ENCODE results near the gene SPINK6. TPM values are rescaled to one million over a fixed set of nuclear protein-coding genes. Genes with fewer than 3 reads are reported as not detected.

The SPINK6 gene
- total RNA-seq, 1 donor from 2014 or later, result not detected

DNA sequence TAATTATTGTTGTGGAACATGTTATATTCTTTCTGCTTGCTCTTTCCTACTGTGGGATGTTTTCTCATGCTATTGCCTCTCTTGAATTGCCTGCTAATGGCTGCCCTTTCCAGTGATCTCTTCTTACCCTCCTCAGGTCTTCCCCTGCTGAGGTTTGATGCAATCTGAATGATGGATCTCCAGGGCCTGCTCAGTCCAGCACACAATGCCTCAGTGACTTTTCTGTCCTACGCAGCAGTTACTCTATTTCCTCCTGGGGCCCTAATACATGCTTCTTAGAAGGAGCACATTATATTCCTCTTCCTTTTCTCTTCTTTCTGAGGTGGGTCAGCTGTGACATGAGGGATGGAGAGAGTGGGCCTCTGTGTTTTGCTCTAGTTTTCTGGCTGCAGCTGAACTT is 34.6 kb upstream of the SPINK6 start, which contains the start of gene SPINK14:
SPINK14 (plus strand) TSS at position 301 of the 400 bp plus-strand sequence. CDS start 1,187 bp downstream, outside the sequence.
- H3K27me3 Mint-ChIP-seq (ENCODE audit: unreplicated experiment), result no peaks in the 10 kb centered on the region
- no peak for DNase-seq
- H3K27ac Mint-ChIP-seq (ENCODE audit: unreplicated experiment), result no peak within 1 kb of the TSS
- TF ChIP-seq, protein P1, sequence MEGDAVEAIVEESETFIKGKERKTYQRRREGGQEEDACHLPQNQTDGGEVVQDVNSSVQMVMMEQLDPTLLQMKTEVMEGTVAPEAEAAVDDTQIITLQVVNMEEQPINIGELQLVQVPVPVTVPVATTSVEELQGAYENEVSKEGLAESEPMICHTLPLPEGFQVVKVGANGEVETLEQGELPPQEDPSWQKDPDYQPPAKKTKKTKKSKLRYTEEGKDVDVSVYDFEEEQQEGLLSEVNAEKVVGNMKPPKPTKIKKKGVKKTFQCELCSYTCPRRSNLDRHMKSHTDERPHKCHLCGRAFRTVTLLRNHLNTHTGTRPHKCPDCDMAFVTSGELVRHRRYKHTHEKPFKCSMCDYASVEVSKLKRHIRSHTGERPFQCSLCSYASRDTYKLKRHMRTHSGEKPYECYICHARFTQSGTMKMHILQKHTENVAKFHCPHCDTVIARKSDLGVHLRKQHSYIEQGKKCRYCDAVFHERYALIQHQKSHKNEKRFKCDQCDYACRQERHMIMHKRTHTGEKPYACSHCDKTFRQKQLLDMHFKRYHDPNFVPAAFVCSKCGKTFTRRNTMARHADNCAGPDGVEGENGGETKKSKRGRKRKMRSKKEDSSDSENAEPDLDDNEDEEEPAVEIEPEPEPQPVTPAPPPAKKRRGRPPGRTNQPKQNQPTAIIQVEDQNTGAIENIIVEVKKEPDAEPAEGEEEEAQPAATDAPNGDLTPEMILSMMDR (IDR thresholded peaks at IDR 0.05; ENCODE audit: partially characterized antibody, unreplicated experiment), result no peak
- H3K4me1 Mint-ChIP-seq (ENCODE audit: low read depth, unreplicated experiment), result no peaks in the 10 kb centered on the region
- no peak within 1 kb of the TSS for H3K4me3 Mint-ChIP-seq (ENCODE audit: unreplicated experiment)
- no peaks in the 10 kb centered on the region for H3K36me3 Mint-ChIP-seq (ENCODE audit: unreplicated experiment)
- H3K9me3 Mint-ChIP-seq (ENCODE audit: unreplicated experiment), result no peaks in the 10 kb centered on the region

DNA sequence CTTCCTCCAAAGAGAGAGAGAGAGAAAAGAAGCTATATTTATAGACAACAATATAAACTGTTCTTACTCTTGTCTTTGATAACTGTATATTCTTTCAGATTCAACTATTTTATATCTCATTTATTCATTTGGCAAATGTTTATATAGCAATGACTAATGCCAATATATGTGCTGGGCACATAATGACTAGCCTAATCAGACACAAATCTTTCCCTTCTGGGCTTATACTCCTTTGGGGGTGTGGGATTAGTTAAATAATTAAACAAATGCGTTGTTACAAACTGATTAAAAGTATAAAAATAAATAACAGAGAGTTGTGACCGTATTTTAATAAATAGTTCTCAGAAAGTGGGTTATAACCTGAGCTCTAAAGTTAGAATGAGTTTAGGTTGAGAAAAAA is 30.5 kb upstream of the SPINK6 start:
- TF ChIP-seq, protein P1 (IDR thresholded peaks at IDR 0.05; ENCODE audit: partially characterized antibody, unreplicated experiment), result no peak
- DNase-seq, result no peak

DNA sequence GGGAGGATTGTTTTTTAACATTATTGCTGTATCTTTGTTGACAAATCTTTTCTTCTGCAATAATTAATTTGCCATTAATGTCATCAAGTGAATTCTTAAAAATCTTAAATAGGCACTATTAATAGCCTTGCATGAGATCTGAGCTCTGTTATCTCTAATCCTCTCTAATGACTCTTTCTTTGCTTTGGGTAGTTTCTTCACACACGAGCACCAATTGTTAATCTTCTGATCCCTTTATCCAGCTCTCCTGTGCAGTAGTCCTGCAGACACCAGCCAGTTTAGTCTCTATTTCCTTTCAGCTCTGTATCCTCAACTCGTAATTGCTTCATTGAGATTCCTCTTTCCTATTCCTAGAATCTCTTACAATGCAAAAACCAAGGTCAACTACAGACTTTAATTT is 26.4 kb upstream of the SPINK6 start:
- Mint-ChIP-seq H3K36me3 (ENCODE audit: unreplicated experiment) (no peaks in the 10 kb centered on the region), H3K4me3 (ENCODE audit: unreplicated experiment) (no peak overlapping the region), H3K27ac (ENCODE audit: unreplicated experiment) (no peak overlapping the region), H3K27me3 (ENCODE audit: unreplicated experiment) (no peaks in the 10 kb centered on the region), H3K9me3 (ENCODE audit: unreplicated experiment) (no peaks in the 10 kb centered on the region), H3K4me1 (ENCODE audit: low read depth, unreplicated experiment) (no peaks in the 10 kb centered on the region)
- TF ChIP-seq, protein P1 (IDR thresholded peaks at IDR 0.05; ENCODE audit: partially characterized antibody, unreplicated experiment), result no peak
- no peak for DNase-seq

More for the DNA sequence above, 30.5 kb upstream of the SPINK6 start:
- no peaks in the 10 kb centered on the region for H3K36me3 Mint-ChIP-seq (ENCODE audit: unreplicated experiment)
- H3K9me3 Mint-ChIP-seq (ENCODE audit: unreplicated experiment), result no peaks in the 10 kb centered on the region
- no peaks in the 10 kb centered on the region for H3K4me1 Mint-ChIP-seq (ENCODE audit: low read depth, unreplicated experiment)
- H3K4me3 Mint-ChIP-seq (ENCODE audit: unreplicated experiment), result no peak overlapping the region
- no peaks in the 10 kb centered on the region for H3K27me3 Mint-ChIP-seq (ENCODE audit: unreplicated experiment)
- H3K27ac Mint-ChIP-seq (ENCODE audit: unreplicated experiment), result no peak overlapping the region

DNA sequence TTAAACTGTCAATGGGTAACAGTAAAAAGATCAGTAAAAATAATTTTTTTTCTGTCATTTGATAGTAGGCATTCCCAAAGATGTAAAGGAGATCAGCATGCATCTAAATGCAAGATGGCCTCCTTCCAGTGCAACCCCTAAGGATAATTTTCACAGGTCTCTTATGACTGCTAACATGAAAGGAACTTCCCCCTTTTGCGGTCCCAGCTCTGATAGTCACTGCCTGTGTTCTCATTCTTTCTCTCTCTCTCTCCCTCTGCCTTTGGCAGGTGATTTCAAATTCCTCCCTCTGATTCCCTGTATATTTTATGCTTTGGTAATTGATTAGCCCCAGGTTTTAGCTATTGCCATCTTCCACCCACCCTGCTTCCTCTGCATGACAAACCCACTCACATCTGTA is 25.6 kb upstream of the SPINK6 start:
- Mint-ChIP-seq H3K27me3 (ENCODE audit: unreplicated experiment) (no peaks in the 10 kb centered on the region), H3K9me3 (ENCODE audit: unreplicated experiment) (no peaks in the 10 kb centered on the region), H3K4me3 (ENCODE audit: unreplicated experiment) (no peak overlapping the region), H3K36me3 (ENCODE audit: unreplicated experiment) (no peaks in the 10 kb centered on the region), H3K27ac (ENCODE audit: unreplicated experiment) (no peak overlapping the region), H3K4me1 (ENCODE audit: low read depth, unreplicated experiment) (no peaks in the 10 kb centered on the region)
- TF ChIP-seq, protein P1 (IDR thresholded peaks at IDR 0.05; ENCODE audit: partially characterized antibody, unreplicated experiment), result no peak
- no peak for DNase-seq

DNA sequence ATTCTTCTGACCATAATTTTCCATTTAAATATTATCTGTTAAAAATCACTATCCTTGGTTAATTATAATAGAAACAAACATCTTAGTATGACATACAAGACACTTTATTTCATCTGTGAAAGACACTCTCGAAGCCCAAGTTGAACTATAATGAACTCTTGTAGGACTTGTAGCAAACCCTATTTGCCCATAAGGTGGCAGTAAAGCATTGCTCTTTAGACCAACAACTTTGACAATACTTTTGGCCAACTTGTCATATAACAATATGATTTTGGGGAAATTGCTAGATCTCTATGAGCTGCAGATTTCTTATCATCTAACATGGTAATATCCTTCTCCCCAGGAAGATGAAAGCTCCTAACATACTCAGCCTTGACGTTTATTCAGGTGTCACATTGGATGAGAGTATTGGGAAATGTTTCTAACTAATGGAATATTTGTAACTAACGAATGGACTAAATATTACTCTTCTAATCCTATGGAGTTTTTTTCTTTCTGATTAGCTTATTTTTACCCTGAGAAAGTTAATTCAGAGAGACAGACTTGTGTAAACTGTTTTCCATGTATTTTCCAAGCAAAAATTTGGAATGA is 23.5 kb upstream of the SPINK6 start:
- Mint-ChIP-seq H3K27ac (ENCODE audit: unreplicated experiment) (no peak overlapping the region), H3K4me1 (ENCODE audit: low read depth, unreplicated experiment) (no peaks in the 10 kb centered on the region), H3K27me3 (ENCODE audit: unreplicated experiment) (no peaks in the 10 kb centered on the region), H3K36me3 (ENCODE audit: unreplicated experiment) (no peaks in the 10 kb centered on the region), H3K4me3 (ENCODE audit: unreplicated experiment) (no peak overlapping the region), H3K9me3 (ENCODE audit: unreplicated experiment) (no peaks in the 10 kb centered on the region)
- DNase-seq, result no peak
- TF ChIP-seq, protein P1 (IDR thresholded peaks at IDR 0.05; ENCODE audit: partially characterized antibody, unreplicated experiment), result peak; percentile 65

Data from glutamatergic neuron (in vitro differentiated cells).